GM18499 (cell line): ENCODE measurements around the gene ZNF428.
"Not testable (repeated sequence)": the region's sequence is repeated elsewhere in the genome, so short reads cannot be mapped to it uniquely, and the experiment has no call there.

Experiments used
- ATAC-seq: cut with Tn5 transposase; IDR thresholded peaks from one replicate; pipeline ENCODE4 v1.9.1; 2021; ENCODE audit warnings: moderate number of reproducible peaks; ENCODE audit not compliant: insufficient read depth, unreplicated experiment

The ZNF428 gene

DNA sequence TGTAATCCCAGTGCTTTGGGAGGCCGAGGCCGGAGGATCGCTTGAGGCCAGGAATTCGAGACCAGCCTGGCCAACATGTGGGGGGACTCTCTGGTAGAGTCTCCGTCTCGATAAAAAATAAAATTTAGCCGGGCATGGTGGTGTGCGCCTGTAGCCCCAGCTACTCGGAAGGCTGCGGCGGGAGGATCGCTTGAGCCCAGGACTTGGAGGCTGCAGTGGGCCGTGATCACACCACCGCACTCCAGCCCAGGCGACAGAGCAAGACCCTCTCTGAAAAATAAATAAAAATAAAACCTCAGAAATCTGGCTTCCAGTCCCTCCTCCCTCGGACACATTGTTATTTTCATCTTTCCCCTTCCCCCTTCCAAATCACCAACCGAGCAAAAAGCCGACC is 23.8 kb downstream of the ZNF428 start:
- ATAC-seq, result no peak

DNA sequence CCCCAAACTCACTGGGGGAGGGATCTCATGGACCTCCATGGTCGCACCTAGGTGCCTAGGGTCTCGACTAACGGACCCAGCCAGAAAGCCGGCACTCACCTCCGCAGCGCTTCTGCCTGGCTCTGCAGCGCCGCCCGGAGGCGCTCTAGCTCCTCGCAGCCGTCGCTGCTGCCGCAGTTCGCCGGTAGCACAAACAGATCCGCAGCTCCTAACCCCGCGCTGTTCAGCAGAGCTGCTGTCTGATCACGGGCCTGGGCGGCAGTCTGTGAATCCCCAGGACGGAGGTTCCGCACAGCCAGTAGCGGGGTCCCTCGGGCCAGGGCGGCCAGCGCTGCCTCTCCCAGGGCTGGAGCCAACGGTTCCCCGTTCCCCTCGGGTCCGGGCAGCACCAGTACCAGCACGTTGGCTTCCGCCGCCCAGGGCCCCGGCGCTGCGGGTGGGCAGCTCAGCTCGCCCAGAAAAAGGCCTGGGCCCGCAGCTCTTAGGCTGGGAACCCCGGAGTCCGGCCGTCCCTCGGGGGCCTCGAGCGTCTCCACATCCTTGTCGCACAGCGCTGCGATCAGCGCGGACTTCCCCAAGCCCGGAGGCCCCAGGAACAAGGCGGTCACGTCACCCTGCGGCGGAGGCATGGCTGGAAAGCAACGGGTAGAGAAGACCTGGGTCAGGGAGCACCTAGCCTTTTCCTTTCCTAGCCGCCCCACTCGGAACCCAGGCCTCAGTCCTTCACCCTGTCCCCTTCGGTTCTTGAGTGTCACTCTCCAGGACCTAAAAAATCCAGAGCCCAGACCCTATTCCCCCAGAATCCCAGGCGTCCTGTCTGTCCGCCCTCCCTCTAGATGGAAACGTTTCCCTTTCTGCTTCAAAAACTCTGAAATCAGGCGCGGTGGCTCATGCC is 24.5 kb downstream of the ZNF428 start:
- no peak for ATAC-seq

DNA sequence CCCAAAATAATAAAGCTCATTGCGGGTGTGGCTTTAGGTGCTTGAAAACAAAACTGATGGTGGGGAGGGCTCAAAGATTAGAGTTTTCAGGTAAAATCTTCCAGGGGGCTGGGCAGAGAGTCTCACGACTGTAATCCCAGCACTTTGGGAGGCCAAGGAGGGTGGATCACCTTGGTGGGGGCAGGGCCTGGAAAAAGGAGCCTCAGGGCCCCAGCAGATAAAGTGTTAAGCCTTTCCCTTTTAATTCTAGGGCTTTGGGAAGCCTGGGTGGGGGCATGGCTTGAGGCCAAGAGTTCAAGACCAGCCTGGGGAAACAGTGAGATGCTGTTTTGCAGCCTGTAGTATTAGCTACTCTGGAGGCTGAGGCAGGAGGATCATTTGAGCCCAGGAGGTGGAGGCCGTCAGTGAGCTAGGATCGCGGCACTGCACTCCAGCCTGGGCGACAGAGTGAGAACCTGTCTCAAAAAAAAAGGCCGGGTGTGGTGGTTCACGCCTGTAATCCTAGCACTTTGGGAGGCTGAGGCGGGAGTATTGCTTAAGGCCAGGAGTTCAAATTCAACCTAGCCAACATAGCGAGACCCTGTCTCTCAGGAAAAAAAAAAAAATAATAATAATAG is 25.2 kb downstream of the ZNF428 start:
- ATAC-seq, result no peak

DNA sequence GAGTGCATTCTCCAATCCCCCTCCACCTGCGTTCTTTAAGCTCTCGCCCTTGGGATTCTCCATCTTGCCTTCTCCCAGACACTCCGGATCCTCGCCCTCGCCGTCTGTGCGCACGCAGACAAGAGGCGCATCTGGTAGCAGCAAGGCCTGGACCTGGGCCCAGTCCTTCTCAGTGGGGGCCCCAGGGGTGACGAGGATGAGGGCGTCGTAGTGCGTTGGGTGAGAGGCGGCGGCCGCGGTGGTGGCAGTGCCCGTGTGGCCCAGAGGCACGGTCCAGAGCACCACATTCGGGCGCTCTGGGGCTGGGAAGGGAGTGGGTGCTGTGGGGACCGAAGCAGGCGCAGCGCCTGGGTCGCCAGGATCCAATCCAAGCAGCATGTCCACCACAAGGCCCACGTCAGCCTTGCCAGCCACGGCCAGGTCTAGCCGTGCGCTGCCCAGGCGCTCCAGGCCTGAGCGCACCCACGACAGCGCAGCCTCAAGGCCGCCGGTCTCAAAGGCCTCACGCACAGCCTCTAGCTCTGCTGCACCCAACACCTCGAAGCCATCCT is 26.6 kb downstream of the ZNF428 start:
- no peak for ATAC-seq

DNA sequence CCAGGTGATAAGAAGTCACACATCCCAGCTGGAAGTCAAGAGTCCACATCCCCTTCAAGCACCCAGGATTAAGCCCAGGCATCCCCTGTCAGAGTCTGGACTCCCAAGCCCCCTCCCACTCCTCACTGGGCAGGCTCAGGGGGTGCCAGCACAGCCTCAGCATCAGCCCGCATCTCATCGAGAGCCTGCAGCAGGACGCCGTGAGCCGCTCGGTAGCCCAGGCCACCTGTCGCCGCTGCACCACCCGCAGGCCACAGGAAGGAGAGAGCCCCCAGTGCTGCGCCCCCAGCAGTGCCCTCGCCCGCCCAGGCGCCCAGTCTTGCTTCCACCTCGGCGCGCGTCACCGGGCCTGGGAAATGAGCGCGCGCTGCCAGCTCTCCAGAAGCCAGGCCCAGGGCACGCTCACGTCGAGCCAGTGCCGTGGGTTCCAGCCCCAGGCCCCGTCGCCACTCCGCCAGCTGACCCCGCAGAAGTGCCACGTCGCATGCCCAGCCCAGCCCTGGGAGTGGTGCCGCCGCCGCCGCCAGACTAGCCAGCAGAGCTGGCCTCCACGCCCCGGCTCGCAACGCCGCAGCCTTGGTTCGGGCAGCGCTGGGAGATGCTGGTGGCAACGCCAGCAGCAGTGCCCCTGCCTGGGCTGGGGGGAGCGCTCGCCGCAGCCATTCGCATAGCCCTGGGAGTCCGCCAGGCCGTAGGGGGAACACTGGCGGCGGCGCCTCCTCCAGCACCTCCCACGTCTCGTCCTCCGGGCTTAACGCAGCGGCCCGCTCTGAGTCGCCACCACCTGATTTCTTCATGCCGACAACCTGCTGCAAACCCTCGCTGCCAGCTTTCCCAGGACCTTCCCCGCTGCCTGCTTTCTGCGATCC is 27.3 kb downstream of the ZNF428 start:
- no peak for ATAC-seq

DNA sequence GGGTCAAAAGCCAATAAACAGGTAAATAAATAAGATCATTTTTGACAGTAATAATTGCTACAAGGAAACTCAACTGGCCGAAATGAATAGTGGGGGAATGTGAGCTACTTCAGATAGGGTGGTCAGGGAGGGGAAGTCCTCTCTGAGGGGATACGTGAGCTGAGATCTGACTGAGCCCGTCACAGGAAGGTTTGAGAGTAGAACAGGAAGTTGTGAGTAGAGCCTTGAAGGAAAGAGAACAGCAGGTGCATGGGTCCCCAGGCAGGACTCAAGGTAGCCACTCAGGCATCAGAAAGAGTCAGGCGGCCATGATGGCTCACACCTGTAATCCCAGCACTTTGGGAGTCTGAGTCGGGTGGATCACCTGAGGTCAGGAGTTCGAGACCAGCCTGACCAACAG is 29.8 kb downstream of the ZNF428 start:
- ATAC-seq, result no peak

DNA sequence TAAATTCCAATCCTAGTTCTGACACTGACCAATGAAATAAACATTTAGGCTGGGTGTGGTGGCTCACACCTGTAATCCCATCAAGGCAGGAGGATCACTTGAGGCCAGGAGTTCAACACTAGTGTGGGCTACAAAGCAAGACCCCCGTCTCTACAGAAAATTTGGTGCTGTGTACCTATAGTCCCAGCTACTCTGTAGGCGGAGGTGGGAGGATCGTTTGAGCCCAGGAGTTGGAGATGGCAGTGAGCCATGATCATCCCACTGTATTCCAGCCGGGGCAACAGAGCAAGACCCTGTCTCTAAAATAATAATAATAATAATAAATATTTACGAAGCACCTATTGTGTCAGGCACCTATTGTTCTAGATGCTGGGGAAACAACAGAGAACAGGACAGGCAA is 30.2 kb downstream of the ZNF428 start:
- ATAC-seq, result no peak

DNA sequence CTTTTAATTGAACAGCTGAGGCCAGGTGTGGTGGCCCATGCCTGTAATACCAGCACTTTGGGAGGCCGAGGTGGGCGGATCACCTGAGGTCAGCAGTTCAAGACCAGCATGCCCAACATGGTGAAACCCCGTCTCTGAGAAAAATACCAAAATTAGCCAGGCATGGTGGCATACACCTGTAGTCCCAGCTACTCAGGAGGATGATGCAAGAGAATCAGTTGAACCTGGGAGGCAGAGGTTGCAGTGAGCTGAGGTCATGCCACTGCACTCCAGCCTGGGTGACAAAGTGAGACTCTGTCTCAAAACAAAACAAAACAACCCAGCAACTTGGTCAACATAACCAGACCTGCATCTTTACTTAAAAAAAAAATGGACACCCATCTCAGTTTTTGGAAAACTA is 32.4 kb downstream of the ZNF428 start:
- ATAC-seq, result not testable (repeated sequence)

DNA sequence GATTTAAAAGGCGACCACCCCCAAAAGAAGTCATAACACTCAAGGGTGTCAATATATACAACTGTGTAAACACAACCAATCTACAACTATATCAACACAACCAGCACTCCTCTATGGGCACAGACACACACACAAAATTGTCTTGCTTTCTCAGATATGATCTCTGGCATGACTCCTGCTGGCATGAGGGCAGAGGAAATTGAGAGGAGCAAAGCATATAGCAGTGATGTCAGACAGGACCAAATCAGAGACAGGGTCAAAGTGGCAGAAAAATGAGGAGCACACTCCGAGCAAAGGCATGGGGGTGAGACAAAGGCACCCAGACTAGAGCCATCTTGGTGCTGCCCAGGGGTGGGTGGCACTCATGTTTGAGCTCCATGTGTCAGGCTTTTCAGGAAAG is 33.1 kb downstream of the ZNF428 start:
- ATAC-seq, result no peak

DNA sequence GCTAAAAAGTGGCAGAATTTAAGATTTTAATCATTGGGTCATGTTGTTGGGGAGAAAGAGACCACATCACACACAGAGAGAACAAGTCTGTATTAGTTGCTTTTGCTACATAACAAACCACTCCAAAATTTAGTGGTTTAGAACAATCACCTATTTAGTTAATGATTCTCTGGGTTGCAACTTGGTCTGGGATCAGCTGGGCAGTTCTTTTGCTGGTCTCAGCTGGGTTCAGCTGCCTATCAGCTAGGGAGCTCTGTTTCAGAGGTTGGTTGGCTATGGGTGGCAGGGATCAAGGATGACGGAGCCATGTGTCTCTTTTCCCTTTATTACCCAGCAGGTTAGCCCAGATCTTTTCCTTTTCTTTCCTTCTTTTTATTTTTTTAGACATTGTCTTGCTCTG is 34.9 kb downstream of the ZNF428 start:
- ATAC-seq, result no peak

DNA sequence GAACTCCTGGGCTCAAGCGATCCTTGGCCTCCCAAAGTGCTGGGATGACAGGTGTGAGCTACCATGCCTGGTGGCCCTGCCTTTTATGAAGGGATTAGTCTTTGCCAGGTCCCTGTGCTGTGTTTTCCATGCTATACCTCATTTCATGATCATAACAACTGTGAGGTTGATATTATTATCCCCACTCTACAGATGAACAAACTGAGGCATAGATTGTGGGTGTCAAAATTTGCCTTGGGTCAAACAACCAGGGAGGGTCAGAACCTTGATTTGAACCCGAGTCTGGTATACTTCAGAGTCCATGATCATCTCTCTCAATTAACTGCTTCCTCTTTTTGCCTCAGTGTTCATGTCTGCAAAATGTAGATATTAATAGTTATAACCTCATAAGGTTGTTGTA is 36.9 kb downstream of the ZNF428 start:
- ATAC-seq, result no peak

DNA sequence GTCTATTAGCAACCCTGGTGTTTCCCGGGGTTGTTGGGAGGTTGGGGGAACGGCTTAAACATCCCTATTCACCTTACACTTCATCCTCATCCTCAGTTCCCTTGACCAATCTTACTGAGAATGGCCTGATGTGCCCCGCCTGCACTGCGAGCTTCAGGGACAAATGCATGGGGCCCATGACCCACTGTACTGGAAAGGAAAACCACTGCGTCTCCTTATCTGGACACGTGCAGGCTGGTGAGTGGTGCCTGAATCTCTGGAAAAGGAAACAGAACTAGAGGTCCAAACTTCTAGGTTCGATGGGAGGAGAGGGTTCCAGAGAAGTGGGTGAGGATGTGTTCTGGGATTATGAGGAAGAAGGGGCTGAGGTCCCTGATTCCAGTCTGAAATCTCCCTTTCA is 38.0 kb downstream of the ZNF428 start:
- ATAC-seq, result no peak

DNA sequence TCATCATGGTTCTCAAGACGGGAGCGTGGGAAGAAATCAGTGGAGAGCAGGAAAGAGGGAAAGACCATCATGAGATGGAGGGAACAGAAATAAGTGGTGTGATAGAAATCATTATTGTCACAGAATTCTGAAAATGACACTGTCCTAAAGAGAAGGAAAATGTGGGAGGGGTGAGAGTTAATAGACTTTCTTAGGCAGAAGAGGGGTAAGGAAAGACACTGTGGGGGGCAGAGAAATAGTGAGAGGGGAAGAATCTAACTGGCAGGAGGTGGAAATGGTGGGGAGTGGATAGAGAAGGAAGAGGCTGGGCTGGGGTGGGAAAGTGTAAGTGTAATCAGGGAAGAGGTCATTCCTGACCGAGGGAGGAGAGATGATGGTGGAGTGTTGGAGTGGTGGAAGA is 40.6 kb downstream of the ZNF428 start:
- no peak for ATAC-seq

DNA sequence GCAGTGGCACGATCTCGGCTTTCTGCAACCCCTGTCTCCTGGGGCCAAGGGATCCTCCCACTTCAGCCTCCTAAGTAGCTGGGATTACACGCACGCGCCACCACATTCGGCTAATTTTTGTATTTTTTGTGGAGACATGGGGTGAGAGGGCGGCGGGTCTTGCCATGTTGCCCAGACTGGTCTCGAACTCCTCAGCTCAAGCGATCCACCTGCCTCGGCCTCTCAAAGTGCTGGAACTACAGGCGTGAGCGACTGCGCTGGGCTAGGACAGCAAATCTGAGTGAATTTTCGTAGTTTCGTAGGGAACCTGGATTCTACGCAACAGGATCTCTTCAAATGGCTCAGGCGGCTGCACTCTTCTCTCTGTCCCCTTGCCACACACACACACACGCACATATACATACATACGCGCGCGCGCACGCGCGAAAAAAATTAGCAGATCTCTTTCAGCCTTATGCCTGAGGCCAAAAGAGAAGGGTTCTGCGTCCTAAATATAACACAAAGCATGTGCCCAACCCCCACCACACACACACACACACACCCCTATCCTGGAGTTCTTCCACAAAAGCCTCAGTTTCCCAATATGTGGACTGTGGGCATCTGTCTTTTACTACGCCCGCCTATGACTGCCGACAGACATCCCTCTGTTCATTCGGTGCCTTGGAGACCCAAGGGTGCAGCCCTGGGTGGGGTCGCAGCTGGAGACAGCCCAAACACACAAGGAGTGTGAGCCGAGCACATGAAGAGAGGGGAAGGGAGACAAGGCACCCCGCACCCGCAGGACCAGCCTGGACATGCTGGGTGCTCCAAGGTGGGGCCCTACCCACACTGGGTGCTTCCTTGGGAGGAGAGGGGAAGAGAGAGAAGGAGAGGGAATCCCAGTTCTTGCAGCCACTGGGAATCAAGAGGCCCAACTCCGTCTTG is 43.2 kb downstream of the ZNF428 start:
- ATAC-seq, result no peak

DNA sequence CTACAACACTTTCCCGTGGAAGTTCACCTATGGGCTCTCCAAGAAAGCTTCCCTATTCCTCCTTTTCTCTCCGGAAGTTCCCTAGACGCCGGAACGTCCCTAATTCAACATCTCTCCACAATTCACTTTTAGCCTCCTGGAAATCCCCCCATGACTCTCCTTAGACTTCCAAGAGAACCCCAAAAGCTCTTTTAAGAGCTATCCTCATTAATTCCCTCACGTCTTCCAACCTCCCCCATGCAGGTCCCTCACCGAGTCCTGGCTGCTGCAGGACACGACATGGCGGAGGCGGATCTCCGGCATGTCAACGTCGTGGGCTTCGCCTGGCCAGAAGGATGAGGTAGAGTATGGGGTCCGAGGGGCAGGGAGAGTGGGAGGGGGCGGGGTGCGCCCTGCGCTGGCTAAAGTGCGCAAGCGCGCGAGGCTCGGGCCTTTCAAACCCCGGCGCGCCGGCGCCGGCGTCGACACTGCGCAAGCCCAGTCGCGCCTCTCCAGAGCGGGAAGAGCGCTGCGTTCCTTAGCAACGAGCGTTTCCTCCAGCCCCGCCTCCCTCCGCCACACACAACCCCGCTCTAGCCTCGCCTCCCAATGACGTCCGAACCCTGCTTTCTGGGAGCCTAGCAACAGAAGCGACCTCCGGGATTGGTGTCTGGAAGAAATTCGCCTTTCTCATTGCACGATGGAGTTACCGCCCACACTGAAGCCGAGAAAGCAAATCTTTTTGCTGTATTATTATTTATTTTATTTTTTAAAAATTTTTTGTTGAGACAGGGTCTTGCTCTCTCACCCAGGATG is 44.1 kb downstream of the ZNF428 start, which contains the start of the genes PINLYP and XRCC1:
TSS of gene PINLYP (plus strand) at position 646 of the 795 bp plus-strand sequence. CDS start 1,391 bp downstream, outside the sequence.
TSS of gene XRCC1 (minus strand) at position 372 of the 795 bp plus-strand sequence. CDS start at position 303, 69 bp downstream.
- peak; percentile 70 for ATAC-seq

DNA sequence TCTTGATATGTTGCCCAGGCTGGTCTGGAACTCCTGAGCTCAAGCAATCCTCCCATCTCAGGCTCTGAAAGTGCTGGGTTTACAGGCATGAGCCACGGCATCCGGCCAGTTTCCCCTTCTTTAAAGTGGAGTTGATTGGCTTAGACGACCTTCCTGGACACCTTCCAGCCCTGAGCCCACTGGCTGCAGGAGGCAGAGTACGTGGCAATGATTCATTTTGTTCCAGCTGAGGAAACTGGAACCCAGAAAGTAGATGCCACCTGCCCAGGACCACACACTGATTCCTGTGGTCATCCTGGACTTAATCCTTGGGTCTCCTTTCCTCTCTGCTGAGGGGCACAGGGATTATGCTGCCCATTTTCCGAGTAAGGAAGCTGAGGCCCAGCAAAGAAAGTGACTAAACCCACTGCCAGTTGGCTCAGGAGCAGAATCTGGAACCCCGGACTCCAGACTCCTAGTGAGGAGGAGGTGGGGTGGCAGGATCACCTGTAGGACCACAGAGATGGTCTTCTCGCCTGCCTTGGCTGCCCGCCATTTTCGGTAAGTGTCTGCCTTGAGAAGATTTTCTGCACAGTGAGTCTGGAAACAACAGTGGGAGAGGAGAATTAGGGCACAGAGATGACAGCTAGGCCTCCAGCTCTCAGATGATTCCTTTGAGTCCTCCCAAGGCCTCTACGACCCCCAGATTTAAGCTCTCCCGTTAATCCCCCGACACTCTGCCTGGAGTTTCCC is 44.8 kb downstream of the ZNF428 start:
- no peak for ATAC-seq

DNA sequence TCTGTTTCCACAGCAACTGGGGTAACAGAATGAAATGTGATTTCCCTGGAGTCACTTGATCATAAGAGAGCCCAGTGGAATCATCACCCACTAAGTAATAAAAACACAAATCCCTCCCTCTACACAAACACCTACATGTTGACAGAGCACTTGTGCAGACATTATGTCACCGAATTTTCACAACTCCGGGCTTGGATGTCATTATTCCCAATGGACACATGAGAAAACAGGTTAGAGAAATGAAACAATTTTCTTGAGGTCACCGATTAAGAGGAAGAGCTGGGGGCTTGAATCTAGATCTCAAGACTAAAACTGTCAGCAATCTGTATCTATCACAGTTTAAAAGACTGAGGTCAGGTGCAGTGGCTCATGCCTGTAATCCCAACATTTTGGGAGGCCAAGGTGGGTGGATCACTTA is 47.2 kb downstream of the ZNF428 start:
- no peak for ATAC-seq
